ENCODE data around the gene CYP26B1. TPM values are rescaled to one million over a fixed set of nuclear protein-coding genes. Genes with fewer than 3 reads are reported as not detected.

CYP26B1 gene
- total RNA-seq, 1 experiment from 2014 or later: 0.42 TPM

- peaks cover 78% of the 10 kb centered on the region for H3K27me3 Mint-ChIP-seq (ENCODE audit: low read depth)
- ChIA-PET CTCF (interaction anchor here (0.5 to 4.1 kb wide), 72 partner anchors 8 to 1996 kb away, joined by 3 to 68 read pairs (median 4); no protein-coding TSS in a partner anchor), POLR2A (no interaction called here)
- no peak overlapping the region for H3K27ac Mint-ChIP-seq
- H3K4me3 Mint-ChIP-seq: peak overlapping the region; percentile 79
- H3K4me1 Mint-ChIP-seq: peaks cover 31% of the 10 kb centered on the region
- H3K9me3 Mint-ChIP-seq: no peaks in the 10 kb centered on the region
- peak; percentile 83 for TF ChIP-seq CTCF (IDR thresholded peaks at IDR 0.05)
- TF ChIP-seq PREB (CRISPR knock-in tag; IDR thresholded peaks at IDR 0.05; ENCODE audit: borderline replicate concordance): no peak
- DNase-seq (ENCODE audit: low spot score) (peak; percentile 85), ATAC-seq (peak; percentile 56)
- no peaks in the 10 kb centered on the region for H3K36me3 Mint-ChIP-seq
Observed at GRCh38 chr2:72150157-72150860, 2.6 kb upstream of the CYP26B1 start.

- H3K27me3 Mint-ChIP-seq (ENCODE audit: low read depth): peaks cover 82% of the 10 kb centered on the region
- 0 out of 2 replicates have a peak, but pooled peaks have one; percentile 50 for TF ChIP-seq FOXP4 (CRISPR knock-in tag; IDR thresholded peaks at IDR 0.05)
- no peak for TF ChIP-seq ZNF671 (CRISPR knock-in tag; IDR thresholded peaks at IDR 0.05)
- POLR2A ChIA-PET: no interaction called here
- peaks cover 31% of the 10 kb centered on the region for H3K4me1 Mint-ChIP-seq
- no peaks in the 10 kb centered on the region for H3K9me3 Mint-ChIP-seq
- H3K27ac Mint-ChIP-seq: no peak overlapping the region
- H3K4me3 Mint-ChIP-seq: peak overlapping the region; percentile 79
- ATAC-seq (no peak), DNase-seq (ENCODE audit: low spot score) (no peak)
- no peaks in the 10 kb centered on the region for H3K36me3 Mint-ChIP-seq
- CTCF ChIA-PET: interaction anchor here (0.5 to 4.1 kb wide), 66 partner anchors 8 to 1996 kb away, joined by 3 to 68 read pairs (median 4); no protein-coding TSS in a partner anchor
Observed at GRCh38 chr2:72149556-72150156, 2.0 kb upstream of the CYP26B1 start.

- H3K4me1 Mint-ChIP-seq: peaks cover 32% of the 10 kb centered on the region
- ATAC-seq (peak; percentile 6), DNase-seq (ENCODE audit: low spot score) (peak; percentile 52)
- no peaks in the 10 kb centered on the region for H3K36me3 Mint-ChIP-seq
- TF ChIP-seq FOXP4 (CRISPR knock-in tag; IDR thresholded peaks at IDR 0.05) (0 out of 2 replicates have a peak, but pooled peaks have one; percentile 18), E2F4 (CRISPR knock-in tag; IDR thresholded peaks at IDR 0.05; ENCODE audit: borderline replicate concordance, low read depth) (no peak), AR (CRISPR knock-in tag; IDR thresholded peaks at IDR 0.05) (no peak), ZNF423 (CRISPR knock-in tag; IDR thresholded peaks at IDR 0.05) (no peak), ZNF219 (CRISPR knock-in tag; IDR thresholded peaks at IDR 0.05; ENCODE audit: borderline replicate concordance) (no peak), FOXJ3 (CRISPR knock-in tag; IDR thresholded peaks at IDR 0.05; ENCODE audit: borderline replicate concordance) (no peak), PRDM15 (CRISPR knock-in tag; IDR thresholded peaks at IDR 0.05) (0 out of 2 replicates have a peak, but pooled peaks have one; percentile 21)
- peaks cover 86% of the 10 kb centered on the region for H3K27me3 Mint-ChIP-seq (ENCODE audit: low read depth)
- H3K27ac Mint-ChIP-seq: no peak overlapping the region
- H3K4me3 Mint-ChIP-seq: peak overlapping the region; percentile 80
- CTCF ChIA-PET: interaction anchor here (0.9 to 4.1 kb wide), 9 partner anchors 10 to 619 kb away, joined by 3 to 68 read pairs (median 10); no protein-coding TSS in a partner anchor
- POLR2A ChIA-PET: no interaction called here
- H3K9me3 Mint-ChIP-seq: no peaks in the 10 kb centered on the region
Observed at GRCh38 chr2:72148837-72149555, 1.3 kb upstream of the CYP26B1 start.

Data from WTC11 (cell line).